GM12872 (cell line): ENCODE measurements around the gene SNX3.

Source experiments
- TF ChIP-seq, protein P1 (sequence below): IDR thresholded peaks from 3 replicates; pipeline ENCODE4 v1.5.1; 2011; ENCODE audit warnings: low read depth, mild to moderate bottlenecking, low read length, moderate library complexity; ENCODE audit not compliant: insufficient read depth

Gene SNX3

DNA sequence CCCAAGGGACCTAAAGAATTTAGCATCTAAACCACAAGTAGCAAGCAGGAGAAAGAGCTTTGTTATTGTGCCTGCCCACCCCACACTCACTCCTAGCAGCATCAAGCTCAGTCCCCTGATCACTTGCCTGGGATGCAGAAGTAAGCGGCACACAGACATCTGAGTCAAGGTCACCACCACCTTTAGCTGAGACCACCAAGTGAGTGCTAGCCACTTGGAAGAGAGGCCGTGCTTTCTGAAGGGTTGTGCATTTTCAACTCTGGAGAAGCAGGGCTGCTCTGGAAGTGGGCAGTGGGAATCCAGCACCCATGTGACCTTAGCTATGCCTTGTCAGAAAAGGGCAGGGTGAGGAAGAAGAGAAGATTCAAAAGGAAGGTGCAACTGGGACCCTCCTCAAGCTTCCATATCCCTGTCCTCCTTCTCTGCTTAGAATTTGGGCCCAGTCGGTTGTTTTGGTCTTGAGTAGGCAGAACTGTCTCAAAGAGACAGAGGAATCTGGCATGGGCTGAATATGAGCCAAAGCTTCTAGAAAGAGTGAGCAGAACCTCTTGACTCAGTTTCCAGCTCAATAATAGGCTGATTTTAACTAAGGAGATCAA lies 88.8 kb downstream of the SNX3 start:
- TF ChIP-seq, protein P1, sequence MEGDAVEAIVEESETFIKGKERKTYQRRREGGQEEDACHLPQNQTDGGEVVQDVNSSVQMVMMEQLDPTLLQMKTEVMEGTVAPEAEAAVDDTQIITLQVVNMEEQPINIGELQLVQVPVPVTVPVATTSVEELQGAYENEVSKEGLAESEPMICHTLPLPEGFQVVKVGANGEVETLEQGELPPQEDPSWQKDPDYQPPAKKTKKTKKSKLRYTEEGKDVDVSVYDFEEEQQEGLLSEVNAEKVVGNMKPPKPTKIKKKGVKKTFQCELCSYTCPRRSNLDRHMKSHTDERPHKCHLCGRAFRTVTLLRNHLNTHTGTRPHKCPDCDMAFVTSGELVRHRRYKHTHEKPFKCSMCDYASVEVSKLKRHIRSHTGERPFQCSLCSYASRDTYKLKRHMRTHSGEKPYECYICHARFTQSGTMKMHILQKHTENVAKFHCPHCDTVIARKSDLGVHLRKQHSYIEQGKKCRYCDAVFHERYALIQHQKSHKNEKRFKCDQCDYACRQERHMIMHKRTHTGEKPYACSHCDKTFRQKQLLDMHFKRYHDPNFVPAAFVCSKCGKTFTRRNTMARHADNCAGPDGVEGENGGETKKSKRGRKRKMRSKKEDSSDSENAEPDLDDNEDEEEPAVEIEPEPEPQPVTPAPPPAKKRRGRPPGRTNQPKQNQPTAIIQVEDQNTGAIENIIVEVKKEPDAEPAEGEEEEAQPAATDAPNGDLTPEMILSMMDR: no peak

- TF ChIP-seq, protein P1: no peak
Observed at GRCh38 chr6:108171291-108171917, 89.4 kb downstream of the SNX3 start.

DNA sequence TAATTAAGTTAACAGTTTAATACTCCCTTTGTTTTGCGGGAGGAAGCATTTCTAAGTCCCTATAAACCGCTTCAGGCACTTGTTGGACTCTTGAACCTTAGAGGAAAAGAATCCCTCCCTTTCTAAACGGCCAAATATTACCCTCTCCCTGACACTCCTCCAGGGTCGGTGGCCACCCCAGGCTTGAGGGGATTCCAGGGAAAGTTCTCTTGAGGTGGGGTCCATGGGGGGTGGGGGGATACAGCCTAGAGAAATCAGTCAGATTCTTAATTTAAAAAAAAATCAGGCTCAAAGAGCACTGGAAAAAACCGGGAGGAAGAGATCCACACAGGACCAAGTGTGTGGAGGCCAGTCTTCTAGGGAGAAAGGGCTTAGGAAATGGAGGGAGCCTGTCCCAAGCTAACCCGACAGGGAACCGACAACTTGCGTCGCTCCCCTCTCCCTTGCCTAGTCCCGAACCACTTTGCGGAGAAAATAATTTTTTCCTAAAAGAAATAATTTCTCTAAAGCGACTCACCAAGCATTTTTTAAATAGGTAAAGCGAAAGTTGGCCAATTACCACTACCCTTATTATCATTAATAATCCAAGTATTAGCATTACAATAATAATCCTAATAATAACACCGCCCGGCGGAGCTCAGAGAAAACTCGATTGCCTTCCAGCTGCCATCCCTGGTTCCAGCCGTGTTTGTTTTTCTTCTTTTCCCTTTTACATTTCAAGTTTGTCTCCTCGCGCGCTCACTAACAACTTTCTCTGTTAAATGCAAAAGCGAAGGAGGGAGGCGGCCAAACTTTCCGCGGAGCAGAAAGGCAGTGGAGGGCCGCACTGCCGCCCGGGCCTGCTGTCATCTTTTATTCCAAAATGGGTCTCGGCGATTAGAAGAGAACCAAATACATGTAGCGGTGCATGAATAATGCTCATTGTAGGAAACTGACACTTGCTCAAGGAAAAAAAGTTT lies 90.2 kb downstream of the SNX3 start:
- TF ChIP-seq, protein P1: no peak

GRCh38 chr6:108169464-108170331 lies 91.1 kb downstream of the SNX3 start:
- TF ChIP-seq, protein P1: no peak

- TF ChIP-seq, protein P1: peak; percentile 38; the same call in 1 of the 3 replicates
Observed at GRCh38 chr6:108168501-108169463, 92.1 kb downstream of the SNX3 start.

DNA sequence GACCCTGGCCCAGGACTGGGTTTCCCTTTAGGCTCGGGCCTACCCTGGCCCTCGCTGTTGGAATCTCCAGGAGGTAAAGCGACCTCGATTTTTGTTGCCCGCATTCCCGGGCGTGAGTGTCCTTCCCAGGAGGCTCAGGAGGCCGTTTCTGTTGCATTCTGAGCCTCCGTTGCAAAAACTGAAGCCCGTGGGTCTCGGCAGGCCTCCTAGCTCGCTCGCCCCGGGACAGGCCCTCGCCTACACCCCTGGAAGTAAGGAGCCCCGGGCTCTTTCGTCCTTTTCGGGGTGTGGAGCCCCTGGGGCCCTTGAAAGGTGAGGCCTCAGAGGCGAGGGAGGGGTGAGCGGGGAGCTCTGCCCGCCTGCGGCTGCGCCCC lies 92.8 kb downstream of the SNX3 start:
- TF ChIP-seq, protein P1: no peak
